HG02981 (cell line): ENCODE results near the gene SNX5.

Experiments used
- ATAC-seq: cut with Tn5 transposase; IDR thresholded peaks from one replicate; pipeline ENCODE4 v1.9.1; 2021; ENCODE audit warnings: mild to moderate bottlenecking, moderate library complexity; ENCODE audit not compliant: unreplicated experiment

SNX5 gene

DNA sequence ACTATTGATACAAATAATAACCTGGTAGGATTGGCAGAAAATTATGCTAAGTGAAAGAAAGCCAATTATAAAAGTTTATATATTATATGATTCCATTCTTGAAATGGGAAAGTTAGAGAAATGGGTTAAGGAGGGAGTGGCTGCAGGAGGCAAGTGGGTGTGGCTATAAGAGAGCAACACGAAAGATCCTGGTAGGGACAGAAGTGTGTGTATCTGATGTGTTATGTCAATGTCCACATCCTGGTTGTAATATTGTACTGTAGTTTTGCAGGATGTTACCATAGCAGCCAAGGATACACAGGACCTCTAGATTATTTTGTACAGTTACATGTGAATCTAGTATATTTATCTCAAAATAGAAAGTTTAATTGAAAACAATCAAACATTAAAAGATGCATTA lies 46.8 kb downstream of the SNX5 start:
- ATAC-seq: no peak

DNA sequence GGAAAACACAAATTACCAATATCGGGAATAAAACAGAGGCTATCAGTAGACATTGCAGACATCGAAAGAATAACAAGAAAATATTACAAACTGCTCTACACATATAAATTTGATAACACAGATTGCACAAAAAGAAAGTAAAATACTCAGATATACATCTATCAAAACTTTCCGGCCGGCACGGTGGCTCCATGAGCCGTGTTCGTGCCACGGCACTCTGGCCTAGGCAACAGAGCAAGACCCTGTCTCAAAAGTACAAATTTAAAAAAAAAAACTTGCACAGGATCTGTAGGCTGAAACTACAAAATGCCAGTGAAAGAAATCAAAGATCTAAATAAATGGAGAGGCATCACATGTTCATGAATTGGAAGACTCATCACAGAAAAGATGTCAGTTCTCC lies 49.4 kb downstream of the SNX5 start:
- no peak for ATAC-seq

DNA sequence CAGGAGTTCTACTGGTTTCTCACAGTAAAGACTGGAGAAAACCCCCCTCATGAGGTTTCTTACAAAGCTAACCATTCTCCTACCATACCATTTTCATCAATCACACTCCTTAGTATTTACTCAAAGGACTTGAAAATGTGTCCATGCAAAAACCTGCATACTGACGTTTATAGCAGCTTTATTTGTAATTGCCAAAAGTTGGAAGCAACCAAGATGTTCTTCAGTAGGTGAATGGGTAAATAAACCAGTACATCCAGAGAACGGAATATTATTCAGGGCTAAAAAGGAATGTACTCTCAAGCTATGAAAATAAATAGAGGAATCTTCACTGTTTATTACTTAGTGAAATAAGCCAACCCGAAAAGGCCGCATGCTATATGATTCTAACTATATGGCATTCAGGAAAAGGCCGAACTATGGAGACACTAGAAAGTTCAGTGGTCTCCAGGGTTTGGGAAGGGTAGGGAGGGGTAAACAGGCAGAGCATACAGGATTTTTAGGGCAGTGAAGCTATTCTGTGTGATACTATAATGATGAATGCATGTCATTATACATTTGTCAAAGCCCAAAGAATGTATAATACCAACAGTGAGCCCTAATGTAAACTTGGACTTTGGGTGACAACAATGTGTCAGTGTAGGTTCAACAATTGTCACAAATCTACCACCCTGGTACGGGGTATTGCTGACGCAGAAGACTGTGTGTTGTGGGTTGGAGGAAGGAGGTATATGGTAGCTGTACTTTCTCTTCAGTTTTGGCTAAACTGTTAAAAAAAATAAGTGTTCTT lies 50.6 kb downstream of the SNX5 start:
- no peak for ATAC-seq

DNA sequence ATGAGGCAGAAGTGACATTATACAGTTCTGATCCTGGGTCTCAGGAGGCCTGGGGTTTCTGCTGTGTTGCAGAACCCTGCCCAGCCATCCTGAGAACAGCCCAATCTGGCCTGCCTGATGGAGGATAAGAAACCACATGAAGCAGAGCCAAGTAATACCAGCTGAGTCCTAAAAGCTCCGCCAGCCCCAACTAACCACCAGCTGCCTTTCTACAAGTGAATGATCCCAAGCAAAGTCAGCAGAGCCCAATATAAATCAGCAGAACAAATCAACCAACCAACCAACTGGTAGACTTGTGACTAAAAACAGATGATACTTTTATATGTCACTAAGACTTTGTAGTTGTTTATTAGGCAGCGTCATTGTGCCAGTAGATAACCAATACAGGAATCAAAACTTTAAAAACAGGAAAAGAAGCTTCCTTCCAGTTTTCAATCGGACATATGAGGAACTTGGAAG lies 52.1 kb downstream of the SNX5 start:
- ATAC-seq: no peak

DNA sequence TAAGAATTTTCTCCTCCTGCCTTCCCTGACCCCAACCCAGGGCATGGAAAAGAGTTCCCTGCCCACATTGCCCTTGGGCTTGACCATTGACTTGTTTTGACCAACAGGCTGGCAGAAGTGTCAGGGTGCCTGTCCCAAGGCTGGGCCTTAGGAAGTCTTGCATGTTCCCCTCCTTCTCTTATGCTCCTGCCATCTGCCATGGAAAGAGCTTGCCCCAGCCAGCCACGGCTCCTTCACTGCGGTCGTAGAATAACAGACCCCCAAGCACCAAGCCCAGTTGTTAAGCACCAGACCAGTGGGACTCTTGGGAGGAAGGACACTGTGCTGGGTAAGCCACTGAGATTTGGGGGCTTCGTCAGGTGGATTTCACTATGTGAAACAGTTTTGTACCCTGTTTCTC lies 53.6 kb downstream of the SNX5 start:
- no peak for ATAC-seq

DNA sequence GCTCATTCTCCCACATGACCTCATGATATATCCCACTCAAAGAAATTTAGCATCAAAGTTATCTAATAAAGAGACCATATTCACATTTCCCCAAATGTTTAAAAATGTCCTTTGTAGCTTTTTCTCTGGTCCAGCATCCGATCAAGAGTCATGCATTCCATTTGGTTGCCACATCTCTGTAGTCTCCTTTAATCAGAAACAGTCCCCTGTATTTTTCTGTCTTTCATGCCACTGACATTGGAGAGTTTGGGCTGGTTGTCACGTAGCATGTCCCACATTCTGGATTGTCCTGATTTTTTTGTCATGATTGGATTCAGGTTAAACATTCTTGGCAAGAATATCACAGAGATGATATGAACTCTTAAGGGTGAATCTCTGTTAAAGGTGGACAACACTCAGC lies 55.7 kb downstream of the SNX5 start:
- no peak for ATAC-seq

DNA sequence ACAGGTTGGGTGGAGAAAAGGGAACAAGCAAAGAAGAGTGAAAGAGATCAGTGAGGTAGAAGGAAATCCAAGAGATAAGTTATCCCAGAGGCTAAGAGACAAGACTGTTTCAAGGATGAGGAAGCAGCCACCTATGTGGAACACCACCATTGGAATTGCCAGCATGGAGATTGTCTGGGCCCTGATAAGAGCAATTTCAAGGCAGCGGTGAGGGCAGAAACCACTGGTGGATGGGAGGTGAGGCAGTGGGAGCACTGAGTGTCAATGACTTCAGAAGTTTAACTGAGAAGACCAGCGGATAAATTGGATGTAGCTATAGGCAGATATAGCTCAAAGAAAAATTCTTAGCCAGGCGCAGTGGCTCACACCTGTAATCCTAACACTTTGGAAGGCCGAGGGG lies 56.7 kb downstream of the SNX5 start:
- ATAC-seq: no peak

DNA sequence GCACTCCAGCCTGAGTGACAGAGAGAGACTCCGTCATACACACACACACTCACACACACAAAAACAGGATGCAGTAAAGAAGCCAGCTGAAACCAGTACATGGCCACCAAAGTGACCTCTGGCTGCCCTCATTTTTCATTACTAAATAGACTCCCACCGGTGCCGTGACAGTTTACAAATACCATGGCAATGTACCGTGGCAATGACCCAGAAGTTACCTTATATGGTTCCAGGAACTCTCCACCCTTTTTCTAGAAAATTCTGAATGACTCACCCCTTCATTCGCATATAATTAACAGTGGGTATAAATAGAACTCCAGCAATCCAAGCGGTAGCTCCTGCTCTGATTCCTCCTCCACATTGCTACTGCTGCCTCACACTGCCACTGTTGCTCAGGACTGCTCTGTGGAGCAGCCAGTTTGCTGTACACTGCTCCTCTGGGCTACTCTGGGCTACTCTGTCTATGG lies 57.7 kb downstream of the SNX5 start:
- ATAC-seq: no peak

DNA sequence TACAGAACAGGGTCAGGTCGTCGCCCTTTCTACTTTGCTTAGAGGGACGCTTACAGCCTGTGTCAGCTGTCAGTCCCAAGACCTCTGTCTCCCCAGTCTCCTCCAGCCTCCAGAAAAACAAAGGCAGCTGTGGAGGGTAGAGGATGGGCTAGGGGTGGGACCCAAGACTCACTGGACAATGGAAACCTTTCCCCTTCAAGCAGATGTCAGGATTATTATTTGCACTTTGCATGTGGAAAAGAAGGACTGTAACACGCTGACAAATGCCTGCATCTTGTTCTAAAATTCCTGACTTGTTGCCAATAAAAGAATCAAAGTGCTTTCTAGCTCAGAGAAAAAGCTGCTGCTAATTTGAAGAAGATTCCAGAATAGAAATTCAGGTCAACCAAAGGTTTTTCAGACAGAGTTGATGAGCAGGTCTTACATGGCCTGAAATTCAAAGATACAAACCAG lies 58.7 kb downstream of the SNX5 start:
- ATAC-seq: no peak

DNA sequence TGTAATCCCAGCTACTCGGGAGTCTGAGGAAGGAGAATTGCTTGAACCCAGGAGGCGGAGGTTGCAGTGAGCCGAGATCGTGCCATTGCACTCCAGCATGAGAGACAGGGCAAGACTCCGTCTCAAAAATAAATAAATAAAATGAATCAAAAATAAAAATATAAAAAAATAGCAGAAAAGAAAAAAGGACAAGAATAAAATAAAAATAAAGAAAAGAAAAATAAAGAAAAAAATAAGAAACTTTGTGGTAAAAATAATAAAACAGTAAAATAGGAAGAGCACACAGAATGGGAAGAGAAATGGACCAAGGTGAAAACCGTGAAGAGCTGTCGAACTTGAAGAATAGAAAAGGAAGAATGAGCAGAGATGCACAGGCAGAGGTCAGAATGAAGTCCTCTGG lies 63.0 kb downstream of the SNX5 start:
- ATAC-seq: no peak

DNA sequence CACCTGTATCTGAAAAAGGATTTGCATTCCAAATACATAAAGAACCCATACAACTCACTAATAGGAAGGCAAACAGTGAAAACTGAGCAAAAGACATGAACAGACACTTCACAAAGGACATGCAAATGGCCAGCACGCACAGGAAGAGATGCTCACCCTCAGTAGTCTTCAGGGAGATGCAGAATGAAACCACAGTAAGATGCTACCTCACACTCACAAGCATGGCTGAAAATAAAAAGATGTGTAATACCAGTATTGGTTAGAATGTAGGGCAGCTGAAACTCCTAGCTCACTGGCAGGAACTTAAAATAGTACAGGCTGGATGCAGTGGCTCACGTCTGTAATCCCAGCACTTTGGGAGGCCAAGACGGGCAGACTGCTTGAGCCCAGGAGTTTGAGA lies 64.6 kb downstream of the SNX5 start:
- peak; percentile 94 for ATAC-seq

DNA sequence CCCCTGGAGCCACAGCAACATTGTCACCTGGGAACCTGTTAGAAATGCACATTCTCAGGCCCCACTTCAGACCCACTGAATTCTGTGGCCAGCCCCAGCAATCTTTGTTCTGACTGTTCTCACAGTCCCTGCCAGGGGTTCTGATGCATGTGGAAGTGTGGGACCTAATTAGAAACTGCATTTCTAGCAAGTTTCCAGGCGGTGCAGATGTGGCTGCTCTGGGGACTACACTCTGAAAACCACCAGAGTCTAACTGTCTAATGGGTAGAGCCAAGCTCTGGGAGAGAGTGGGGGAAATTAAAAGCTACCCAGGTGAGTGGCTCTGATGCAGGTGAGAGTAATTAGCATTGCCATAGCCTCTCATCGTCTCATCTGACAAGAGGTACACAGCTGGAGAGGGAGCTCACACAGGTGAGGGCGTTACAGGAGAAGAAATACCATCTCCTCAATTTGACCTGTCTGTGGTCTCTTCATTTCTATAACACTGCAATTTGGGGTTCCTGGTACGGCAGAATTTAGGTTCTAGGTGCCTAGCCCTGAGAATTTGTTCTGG lies 66.0 kb downstream of the SNX5 start:
- ATAC-seq: no peak

DNA sequence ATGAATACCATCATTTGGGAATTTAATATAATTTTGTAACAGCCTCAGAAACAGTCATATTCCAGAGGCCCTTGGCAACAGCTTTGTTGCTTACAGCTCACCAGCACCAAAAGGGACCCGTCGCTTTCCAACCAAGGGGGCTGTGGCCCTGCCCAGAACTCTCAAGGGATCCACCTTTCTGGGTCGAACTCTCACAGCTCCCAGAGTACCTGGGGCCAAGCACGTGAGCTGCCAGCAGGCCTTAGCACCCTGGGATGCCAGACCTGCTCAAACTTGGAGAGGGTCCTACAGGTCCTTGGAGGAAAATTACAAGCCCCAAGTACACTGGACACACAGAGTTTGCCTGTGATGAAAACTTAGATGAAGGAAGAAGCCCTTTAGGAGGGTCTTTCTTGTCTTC lies 66.6 kb downstream of the SNX5 start:
- ATAC-seq: no peak

DNA sequence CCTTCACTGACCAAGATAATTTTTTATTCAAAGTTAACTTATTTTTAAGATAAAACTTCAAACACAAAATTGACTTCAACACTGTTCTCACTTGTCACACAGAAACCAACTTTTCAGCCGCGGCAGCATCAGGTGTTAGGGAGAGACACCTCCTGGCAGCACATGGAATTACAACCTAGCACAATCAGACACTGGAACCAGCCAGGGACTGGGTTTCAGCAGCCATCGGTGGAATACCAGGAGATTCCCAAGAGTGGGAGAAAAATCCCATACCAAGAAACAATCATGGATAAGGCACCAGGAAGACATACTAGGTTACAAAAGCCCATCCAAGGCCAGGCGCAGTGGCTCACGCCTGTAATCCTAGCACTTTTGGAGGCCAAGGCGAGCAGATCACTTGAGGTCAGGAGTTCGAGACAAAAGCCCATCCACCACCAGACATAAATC lies 70.0 kb downstream of the SNX5 start:
- ATAC-seq: peak; percentile 36

DNA sequence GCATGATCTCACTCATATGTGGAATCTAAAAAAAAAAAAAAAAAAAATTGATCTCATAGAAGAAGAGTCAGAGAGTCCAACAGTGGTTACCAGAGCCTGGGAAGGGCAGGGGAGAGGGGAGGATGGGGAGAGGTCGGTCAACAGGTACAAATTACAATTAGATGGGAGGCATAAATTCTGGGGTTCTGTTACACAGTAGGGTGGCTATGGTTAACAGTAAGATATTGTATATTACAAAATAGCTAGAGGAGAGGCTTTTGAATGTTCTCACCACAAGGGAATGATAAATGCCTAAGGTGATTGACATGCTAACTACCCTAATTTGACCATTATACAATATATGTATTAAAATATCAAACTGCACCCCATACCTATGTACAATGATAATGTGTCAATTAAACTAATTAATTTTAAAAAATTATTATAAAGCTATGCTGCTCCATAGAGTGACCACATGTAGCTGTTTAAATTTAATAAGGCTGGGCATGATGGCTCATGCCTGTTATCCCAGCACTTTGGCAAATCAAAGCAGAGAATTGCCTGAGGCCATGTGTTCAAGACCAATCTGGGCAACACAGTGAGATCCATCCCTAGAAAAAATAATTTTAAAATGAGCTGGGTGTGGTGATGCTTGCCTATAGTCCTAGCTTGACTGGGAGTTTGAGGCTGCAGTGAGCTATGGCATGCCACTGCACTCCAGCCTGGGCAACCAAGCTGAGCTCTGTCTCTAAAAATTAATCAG lies 70.9 kb downstream of the SNX5 start:
- ATAC-seq: no peak

DNA sequence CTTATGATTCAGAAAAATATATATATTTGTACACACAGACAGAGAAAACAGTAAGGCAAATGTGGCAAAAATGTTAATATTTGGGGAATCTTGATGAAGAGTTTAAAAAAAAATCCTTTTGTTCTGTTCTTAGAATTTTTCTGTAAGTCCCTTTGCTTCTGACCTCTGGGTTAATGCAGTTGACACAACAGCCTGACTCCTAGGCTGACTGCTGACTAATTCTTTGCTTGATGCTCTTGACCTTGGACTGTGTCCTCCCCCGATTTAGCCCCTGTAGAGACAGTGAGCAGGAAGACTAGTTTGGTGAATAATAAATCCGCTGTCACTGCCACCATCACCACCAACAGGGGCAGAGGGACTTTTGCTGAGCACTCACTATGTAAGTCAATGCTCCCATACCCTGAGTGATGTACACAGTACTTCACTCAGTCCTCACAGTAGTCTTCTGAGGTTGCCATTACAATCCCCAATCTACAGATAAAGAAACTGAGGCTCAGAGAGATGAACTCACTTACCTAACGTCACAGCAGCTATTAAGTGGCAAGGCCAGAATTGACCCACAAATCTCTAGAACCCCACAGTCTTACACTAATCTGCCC lies 71.7 kb downstream of the SNX5 start:
- peak; percentile 37 for ATAC-seq

DNA sequence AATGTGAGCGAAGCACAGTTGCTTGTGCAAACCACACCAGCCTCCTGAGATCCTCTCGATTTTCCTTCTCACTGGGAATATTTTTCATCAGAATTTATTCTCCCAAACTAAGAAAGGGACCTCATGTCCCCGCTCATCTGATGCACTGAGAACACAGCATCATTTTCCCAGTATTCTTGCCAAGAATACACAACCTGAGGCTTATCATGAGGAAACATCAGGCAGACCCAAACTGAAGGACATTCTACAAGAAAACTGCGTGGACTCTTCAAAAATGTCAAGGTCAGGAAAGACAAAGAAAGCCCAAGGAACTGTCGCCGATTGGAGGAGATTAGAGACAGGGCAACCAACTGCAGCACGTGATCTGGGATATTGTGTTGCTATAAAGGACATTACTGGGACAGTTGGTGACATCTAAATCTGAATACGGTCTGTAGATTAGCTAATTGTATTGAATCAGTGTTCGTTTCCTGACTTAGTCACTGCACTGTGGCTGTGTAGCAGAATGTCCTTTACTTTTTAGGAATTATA lies 72.3 kb downstream of the SNX5 start:
- no peak for ATAC-seq

DNA sequence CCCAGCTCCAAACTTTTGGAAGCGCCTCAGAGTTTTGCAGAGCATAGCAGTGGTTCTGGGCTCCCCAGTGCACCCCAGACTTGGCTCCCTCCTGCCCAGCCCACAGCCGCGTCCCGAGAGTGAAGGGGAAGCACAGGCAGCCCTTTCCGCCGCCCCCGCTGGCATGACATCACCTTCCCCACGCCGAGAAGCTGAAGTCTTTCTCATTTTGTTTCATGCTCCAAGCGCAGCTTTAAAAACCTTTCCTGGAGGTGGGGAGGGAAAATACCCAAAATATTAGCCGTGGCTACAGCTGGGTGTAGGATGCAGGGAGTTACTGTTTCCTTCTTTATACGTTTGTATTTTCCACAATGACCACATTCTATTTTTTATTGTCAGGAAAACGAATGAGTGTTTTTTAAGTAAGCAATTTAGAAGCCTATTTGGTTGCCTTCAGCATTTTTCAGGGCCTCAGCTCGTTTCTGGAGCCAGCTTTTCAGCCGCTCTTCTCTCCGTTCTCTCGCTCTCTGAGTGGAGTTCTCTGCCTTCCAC lies 72.9 kb downstream of the SNX5 start:
- ATAC-seq: peak; percentile 49

DNA sequence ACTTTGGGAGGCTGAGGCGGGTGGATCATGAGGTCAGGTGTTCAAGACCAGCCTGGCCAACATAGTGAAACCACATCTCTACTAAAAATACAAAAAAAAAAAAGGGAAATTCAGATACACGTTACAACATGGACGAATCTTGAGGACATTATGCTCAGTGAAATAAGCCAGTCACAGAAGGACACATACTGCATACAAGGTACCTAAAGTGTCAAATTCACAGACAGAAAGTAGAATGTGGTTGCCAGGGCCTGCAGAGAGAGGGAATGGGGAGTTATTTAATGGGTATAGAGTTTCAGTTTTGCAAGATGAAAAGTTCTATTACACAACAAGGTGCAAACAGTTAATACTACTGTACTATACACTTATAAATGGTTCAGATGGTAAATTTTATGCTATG lies 75.1 kb downstream of the SNX5 start:
- no peak for ATAC-seq

DNA sequence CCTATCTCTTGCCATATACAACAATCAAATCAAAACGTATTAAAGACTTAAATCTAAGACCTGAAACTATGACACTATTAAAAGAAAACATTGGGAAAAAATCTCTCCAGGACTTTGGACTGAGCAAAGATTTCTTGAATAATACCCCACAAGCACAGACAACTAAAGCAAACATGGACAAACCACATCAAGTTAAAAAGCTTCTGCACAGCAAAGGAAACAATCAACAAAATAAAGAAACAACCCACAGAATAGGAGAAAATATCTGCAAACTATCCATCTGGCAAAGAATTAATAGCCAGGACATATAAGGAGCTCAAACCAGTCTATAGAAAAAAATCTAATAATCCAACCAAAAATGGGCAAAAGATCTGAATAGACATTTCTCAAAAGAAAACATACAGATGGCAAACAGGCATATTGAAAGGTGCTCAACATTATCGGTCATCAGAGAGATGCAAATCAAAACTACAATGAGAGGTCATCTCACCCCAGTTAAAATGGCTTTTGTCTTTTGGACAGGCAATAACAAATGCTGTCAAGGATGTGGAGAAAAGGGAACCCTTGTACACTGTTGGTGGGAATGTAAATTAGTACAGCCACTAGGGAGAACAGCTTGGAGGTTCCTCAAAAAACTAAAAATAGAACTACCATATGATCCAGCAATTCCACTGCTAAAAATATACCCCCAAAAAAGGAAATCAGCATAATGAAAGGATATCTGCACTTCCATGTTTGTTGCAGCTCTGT lies 76.2 kb downstream of the SNX5 start:
- no peak for ATAC-seq
